NCI-H146 treated with DMSO at 0.1 percent for 48 hours (cell line): ENCODE measurements around the gene MIR17HG.

Experiments used
- DNase-seq: peaks from one replicate; lab custom pipeline; 2025; ENCODE audit not compliant: unreplicated experiment; lab: John Stamatoyannopoulos, UW

MIR17HG gene

GRCh38 chr13:91368101-91368500 is 20.6 kb downstream of the MIR17HG start:
- no peak for DNase-seq

GRCh38 chr13:91368676-91369440 is 21.4 kb downstream of the MIR17HG start:
- DNase-seq: no peak

- DNase-seq: no peak
Observed at GRCh38 chr13:91369441-91369831, 21.9 kb downstream of the MIR17HG start.

GRCh38 chr13:91370501-91370900 is 23.0 kb downstream of the MIR17HG start:
- DNase-seq: no peak

- no peak for DNase-seq
Observed at GRCh38 chr13:91372911-91373310, 25.4 kb downstream of the MIR17HG start.

GRCh38 chr13:91375116-91375729 is 27.7 kb downstream of the MIR17HG start:
- no peak for DNase-seq

- DNase-seq: no peak
Observed at GRCh38 chr13:91381371-91381770, 33.9 kb downstream of the MIR17HG start.

- DNase-seq: no peak
Observed at GRCh38 chr13:91383836-91384235, 36.3 kb downstream of the MIR17HG start.

GRCh38 chr13:91384896-91385295 is 37.4 kb downstream of the MIR17HG start:
- no peak for DNase-seq

- DNase-seq: no peak
Observed at GRCh38 chr13:91389186-91389585, 41.7 kb downstream of the MIR17HG start.

GRCh38 chr13:91397595-91397994 is 50.1 kb downstream of the MIR17HG start:
- no peak for DNase-seq

GRCh38 chr13:91398413-91399188 is 51.1 kb downstream of the MIR17HG start, which contains the start of gene GPC5:
GPC5 (plus strand) TSS chr13:91398621.
- peak; percentile 60 for DNase-seq

GRCh38 chr13:91399189-91400062 is 51.9 kb downstream of the MIR17HG start:
- no peak for DNase-seq

- no peak for DNase-seq
Observed at GRCh38 chr13:91400063-91400399, 52.5 kb downstream of the MIR17HG start.

GRCh38 chr13:91400671-91401070 is 53.2 kb downstream of the MIR17HG start:
- DNase-seq: no peak

GRCh38 chr13:91401920-91402319 is 54.4 kb downstream of the MIR17HG start:
- DNase-seq: no peak
